Fibroblast of villous mesenchyme (primary cell): Measurements from ENCODE around the gene HYI. TPM values are rescaled to one million over a fixed set of nuclear protein-coding genes. Genes with fewer than 3 reads are reported as not detected.
"Not testable (repeated sequence)": the region's sequence is repeated elsewhere in the genome, so short reads cannot be mapped to it uniquely, and the experiment has no call there.

Source experiments
- DNase-seq: peaks from one replicate; pipeline ENCODE4 v3.0.0-alpha.2; 2010; ENCODE audit warnings: low read depth
- H3K4me3 ChIP-seq: 2 replicates; pipeline ENCODE4 v1.5.1; 2011; ENCODE audit warnings: low read depth, mild to moderate bottlenecking, low read length
- CTCF ChIP-seq: IDR thresholded peaks from 2 replicates; pipeline ENCODE4 v1.5.1; 2012; ENCODE audit warnings: low read depth, mild to moderate bottlenecking, low read length; ENCODE audit not compliant: insufficient read depth
- total RNA-seq: library from RNA; depleted of rRNA; stranded (reverse); fragments of >200 nt; gene quantifications from 2 replicates; pipeline ENCODE4 v1.2.3, GENCODE V29; 2012

The HYI gene
- total RNA-seq, 1 donor, result 43.6 TPM

- no peak for TF ChIP-seq CTCF
- DNase-seq, result no peak
- no peak overlapping the region for H3K4me3 ChIP-seq
Measured at GRCh38 chr1:43473463-43473862, 19.7 kb upstream of the HYI start.

DNA sequence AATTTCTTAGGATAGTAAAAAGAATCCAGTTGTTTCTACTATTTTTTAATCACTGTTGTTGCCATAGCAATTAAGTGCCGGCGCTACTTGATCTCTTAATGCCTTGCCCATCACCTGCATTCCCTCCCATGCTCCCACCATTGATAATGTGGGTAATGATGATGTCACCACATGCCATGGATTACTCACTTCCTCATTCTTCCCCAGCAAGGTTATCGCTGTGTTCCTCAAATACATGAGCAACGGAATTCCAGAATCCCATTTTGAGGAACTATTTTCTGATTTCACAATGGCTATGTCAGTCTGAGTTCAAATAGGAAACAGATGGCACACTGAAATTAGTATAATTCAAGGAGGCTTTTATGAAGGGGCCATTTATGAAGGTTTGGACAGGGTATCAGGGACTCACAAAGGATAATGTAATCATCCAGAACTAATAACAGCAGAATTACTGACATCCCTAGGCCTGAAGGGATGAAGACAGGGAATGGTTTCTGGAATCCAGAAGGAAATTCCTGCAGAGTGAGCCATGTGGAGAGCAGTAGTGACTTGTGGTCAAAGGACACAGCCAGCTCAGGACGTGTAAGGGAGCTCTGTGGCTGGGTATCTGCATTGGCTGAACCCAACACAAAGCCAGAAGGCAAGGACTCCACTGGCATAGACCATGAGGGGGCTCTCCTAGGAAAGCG lies 18.9 kb upstream of the HYI start:
- H3K4me3 ChIP-seq, result not testable (repeated sequence)
- DNase-seq, result peak; percentile 86

GRCh38 chr1:43472087-43472462 lies 18.3 kb upstream of the HYI start:
- no peak for DNase-seq
- TF ChIP-seq CTCF, result no peak
- H3K4me3 ChIP-seq, result no peak overlapping the region

- DNase-seq, result no peak
- no peak overlapping the region for H3K4me3 ChIP-seq
- no peak for TF ChIP-seq CTCF
Measured at GRCh38 chr1:43469932-43470331, 16.2 kb upstream of the HYI start.

DNA sequence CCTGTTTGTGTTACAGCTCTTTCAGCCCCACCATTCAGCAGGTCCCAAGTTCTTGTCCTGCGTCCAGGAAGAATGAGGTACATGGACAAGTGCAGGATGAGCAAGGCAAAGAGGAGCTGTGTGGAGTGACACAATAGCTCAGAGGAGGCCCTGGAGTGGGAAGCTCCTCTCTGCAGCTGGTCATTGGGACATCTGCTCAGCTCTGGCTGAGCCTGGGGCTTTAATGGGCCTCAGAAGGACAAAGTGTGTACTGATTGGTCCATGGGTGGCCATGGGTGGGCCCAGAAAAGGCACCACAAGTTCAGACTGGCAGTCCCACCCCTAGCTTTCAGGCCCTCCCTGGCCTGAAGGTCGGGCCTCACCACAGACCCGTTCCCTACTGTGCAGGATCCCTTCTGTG lies 14.7 kb upstream of the HYI start:
- no peak for DNase-seq
- no peak for TF ChIP-seq CTCF
- H3K4me3 ChIP-seq, result no peak overlapping the region

DNA sequence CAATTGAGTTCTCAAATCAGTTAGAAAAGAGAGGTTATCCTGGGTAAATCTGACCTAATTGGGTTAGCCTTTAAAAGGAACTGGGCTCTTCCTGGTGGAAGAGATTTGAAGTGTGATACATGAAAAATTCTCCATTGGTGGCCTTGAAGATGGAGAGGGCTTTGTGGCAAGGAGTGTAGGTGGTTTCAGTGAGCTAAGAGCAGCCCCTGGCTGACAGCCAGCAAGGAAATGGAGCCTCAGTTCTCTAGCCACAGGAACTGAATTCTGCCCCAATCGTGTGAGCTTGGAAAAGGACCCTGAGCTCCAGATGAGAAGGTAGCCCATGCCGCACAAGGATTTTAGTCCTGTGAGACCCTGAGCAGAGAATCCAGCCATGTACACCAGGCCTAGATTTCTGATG lies 12.7 kb upstream of the HYI start:
- no peak overlapping the region for H3K4me3 ChIP-seq
- no peak for DNase-seq
- no peak for TF ChIP-seq CTCF

DNA sequence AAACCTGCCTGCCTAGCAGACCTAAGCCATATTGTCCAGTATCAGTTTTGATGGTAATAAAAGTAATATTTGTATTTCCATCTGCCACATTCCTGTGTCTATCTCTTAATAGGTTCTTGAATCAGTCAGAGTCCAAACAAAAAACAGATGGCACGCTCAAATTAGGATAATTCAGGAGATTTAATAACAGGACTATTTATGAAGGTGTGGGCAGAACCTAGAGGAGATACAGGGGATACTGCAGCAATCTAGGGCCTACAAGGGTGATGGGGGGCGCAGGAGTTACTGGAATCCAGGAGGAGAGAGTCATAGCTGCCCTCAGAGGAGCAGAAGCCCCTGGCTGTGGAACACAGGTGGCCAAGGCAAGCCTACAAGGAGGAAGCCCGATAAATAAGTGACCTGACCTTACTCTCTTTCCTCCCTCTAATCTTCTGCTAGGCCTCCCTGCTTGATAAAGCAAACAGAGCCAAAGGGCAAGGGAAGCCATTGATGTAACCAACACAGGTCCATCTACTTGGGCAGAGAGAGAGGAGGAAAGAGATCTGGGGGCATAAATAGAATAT lies 11.9 kb upstream of the HYI start:
- TF ChIP-seq CTCF, result no peak
- H3K4me3 ChIP-seq, result no peak overlapping the region
- DNase-seq, result no peak
